Kidney epithelial cell (primary cell): ENCODE results near the gene OR10A2. TPM values are rescaled to one million over a fixed set of nuclear protein-coding genes. Genes with fewer than 3 reads are reported as not detected.
"Not testable (repeated sequence)": the region's sequence is repeated elsewhere in the genome, so short reads cannot be mapped to it uniquely, and the experiment has no call there.

Experiments
- DNase-seq: peaks from one replicate; pipeline ENCODE4 v3.0.0-alpha.2; 2010; ENCODE audit warnings: low read depth
- H3K27me3 ChIP-seq: 2 replicates; pipeline ENCODE4 v1.6.0; 2011; ENCODE audit warnings: low read length; ENCODE audit not compliant: control insufficient read depth, insufficient read depth
- H3K36me3 ChIP-seq: 2 replicates; pipeline ENCODE4 v1.5.1; 2011; ENCODE audit warnings: low read length; ENCODE audit not compliant: control insufficient read depth, insufficient read depth
- H3K4me3 ChIP-seq: 2 replicates; pipeline ENCODE4 v1.5.1; 2011; ENCODE audit warnings: low read depth, mild to moderate bottlenecking, control low read depth, low read length
- CTCF ChIP-seq: IDR thresholded peaks from 2 replicates; pipeline ENCODE4 v1.5.1; 2011; ENCODE audit warnings: mild to moderate bottlenecking, moderate library complexity, low read length, control low read depth, inconsistent platforms; ENCODE audit not compliant: insufficient read depth, poor library complexity, severe bottlenecking
- total RNA-seq: library from RNA; depleted of rRNA; stranded (reverse); fragments of >200 nt; gene quantifications from 2 replicates; pipeline ENCODE4 v1.2.3, GENCODE V29; 2015

The OR10A2 gene
- total RNA-seq, 1 donor from 2014 or later = not detected

GRCh38 chr11:6845383-6845782 lies 17.5 kb upstream of the OR10A2 start, which contains the start of gene OR10A5:
OR10A5 (plus strand) TSS chr11:6845683; CDS start chr11:6845683, 0 bp downstream.
- Histone ChIP-seq H3K27me3 (no peaks in the 10 kb centered on the region), H3K4me3 (no peak within 1 kb of the TSS), H3K36me3 (no peaks in the 10 kb centered on the region)
- no peak for TF ChIP-seq CTCF
- DNase-seq = no peak

- Histone ChIP-seq H3K27me3 (no peaks in the 10 kb centered on the region), H3K36me3 (no peaks in the 10 kb centered on the region), H3K4me3 (no peak overlapping the region)
- no peak for DNase-seq
- TF ChIP-seq CTCF = no peak
Measured at GRCh38 chr11:6850526-6850925, 12.3 kb upstream of the OR10A2 start.

- not testable (repeated sequence) for H3K27me3 ChIP-seq, H3K36me3 ChIP-seq, DNase-seq, H3K4me3 ChIP-seq
Measured at GRCh38 chr11:6854801-6855200, 8.1 kb upstream of the OR10A2 start.

- Histone ChIP-seq H3K27me3 (no peaks in the 10 kb centered on the region), H3K36me3 (no peaks in the 10 kb centered on the region), H3K4me3 (no peak overlapping the region)
- DNase-seq = peak; percentile 42
- no peak for TF ChIP-seq CTCF
Measured at GRCh38 chr11:6855971-6856541, 6.8 kb upstream of the OR10A2 start.

- DNase-seq = no peak
- no peaks in the 10 kb centered on the region for H3K36me3 ChIP-seq
- no peak overlapping the region for H3K4me3 ChIP-seq
- TF ChIP-seq CTCF = no peak
- H3K27me3 ChIP-seq = no peaks in the 10 kb centered on the region
Measured at GRCh38 chr11:6856871-6857270, 6.0 kb upstream of the OR10A2 start.

GRCh38 chr11:6864438-6864837 lies 1.6 kb downstream of the OR10A2 start:
- Histone ChIP-seq H3K4me3 (no peak overlapping the region), H3K36me3 (no peaks in the 10 kb centered on the region), H3K27me3 (no peaks in the 10 kb centered on the region)
- TF ChIP-seq CTCF = no peak
- DNase-seq = no peak
